GM19023 (cell line): ENCODE results near the gene ERCC6L2.

Experiments
- ATAC-seq: cut with Tn5 transposase; IDR thresholded peaks from one replicate; pipeline ENCODE4 v1.9.1; 2021; ENCODE audit warnings: mild to moderate bottlenecking, moderate library complexity; ENCODE audit not compliant: unreplicated experiment

Gene ERCC6L2

GRCh38 chr9:95910770-95911340 is 35.4 kb downstream of the ERCC6L2 start:
- ATAC-seq, result no peak

DNA sequence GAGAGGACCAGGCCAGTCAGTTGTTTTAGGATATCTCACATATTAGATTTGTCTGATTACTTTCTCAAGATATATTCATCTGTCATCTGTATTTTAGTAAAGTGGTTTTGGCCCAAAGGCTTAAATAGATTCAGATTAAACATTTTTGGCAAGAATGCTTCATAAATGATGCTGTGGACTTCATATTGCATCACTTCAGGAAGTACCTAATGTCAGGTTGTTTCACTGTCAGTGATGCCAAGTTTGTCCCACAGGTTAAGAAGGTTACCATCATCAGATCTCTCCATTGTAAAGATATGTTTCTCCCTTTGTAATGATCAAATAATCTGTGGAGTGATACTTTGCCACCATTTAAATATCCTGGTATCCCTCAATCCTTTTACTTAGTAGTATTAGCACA is 37.3 kb downstream of the ERCC6L2 start:
- no peak for ATAC-seq

DNA sequence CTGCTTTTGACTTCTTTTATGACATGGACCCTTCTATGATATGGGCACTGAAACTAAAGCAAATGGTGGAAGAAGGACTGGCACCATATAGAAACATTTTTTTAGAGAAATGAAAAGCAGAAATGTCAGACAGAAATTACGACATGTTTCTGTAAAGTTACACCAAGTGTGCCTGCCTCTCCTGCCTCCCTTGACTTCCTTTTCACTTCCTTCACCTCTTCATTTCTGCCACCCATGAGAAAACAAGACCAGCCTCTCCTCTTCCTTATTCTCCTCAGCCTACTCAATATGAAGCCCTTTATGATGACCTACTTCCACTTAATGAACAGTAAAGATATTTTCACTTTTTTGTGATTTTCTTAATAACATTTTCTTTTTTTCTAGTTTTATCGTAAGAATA is 44.5 kb downstream of the ERCC6L2 start:
- ATAC-seq, result no peak

- no peak for ATAC-seq
These were observed 48.3 kb downstream of the ERCC6L2 start for GRCh38 chr9:95923794-95924193.

- no peak for ATAC-seq
These were observed 49.5 kb downstream of the ERCC6L2 start for GRCh38 chr9:95924987-95925386.

- no peak for ATAC-seq
These were observed 51.9 kb downstream of the ERCC6L2 start for GRCh38 chr9:95927271-95928004.

DNA sequence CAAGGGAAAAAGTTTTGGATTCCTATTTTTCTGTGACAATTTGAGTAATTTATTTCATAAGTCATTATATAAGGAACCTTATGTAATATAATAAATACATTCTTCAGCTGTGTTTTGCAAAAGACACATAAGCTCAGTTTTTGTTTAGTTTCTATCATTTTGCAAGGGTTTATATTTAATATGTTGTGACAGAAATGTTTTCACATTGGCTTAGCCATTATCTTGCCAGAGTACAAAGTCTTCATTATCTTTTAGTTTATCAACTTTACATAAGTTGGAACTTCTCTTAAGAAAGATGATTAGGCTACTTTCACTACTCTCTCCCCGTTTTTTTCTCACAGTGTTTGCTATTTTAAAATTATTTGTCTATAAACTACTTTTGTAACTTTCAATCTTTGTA is 54.8 kb downstream of the ERCC6L2 start:
- no peak for ATAC-seq

DNA sequence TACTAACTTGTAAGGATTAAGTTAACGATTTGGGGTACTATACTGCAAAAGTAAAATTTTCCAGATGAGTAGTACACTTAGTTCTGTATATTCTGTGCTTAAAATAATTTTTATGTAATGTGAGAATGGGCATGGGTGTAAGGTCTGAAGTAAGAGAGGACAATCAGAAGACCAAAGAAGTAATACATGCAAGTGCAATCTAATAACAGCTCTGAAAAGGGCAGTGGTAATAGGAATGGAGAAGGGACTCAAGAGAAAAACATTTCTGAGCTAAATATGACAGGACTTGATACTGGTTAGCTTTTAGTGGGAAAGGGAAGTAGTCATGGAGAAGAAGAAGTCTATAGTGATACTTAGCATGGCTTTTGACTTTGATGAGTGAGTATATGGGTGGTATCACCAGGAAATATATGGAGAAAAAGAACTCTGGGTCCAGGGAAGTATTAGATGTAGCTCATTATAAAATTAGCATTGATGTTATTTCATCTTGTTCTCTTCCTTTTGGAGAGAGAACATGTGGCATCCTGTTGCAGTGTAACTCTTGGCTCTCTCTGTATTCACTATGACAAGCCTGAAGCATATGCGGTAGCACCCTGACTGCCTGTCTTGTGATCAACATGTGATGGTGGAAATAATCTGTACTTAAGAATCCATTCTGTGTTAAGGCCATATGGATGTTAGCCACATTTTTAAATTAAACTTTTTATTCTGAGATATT is 60.5 kb downstream of the ERCC6L2 start:
- ATAC-seq, result no peak

- no peak for ATAC-seq
These were observed 61.1 kb downstream of the ERCC6L2 start for GRCh38 chr9:95936579-95937075.

GRCh38 chr9:95937131-95937530 is 61.6 kb downstream of the ERCC6L2 start:
- ATAC-seq, result no peak

DNA sequence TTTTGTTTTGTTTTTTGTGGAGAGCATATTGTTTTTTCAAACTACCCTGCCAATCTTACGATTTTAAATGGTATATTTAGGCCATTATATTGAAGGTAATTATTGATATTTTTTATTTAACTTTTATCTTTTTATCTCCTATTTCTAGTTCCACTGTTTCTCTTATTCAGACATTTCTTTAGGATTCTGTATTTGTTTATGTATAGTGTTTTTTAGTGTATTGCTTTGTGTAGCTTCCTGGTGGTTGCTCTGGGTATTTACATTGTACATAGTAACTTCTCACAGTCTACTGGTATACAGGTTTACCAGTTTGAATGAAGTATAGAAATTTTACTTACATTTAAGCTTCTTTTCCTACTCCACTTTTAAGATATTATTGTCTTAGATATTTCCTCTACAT is 63.2 kb downstream of the ERCC6L2 start:
- no peak for ATAC-seq

GRCh38 chr9:95939472-95939871 is 64.0 kb downstream of the ERCC6L2 start:
- no peak for ATAC-seq

- ATAC-seq, result no peak
These were observed 64.8 kb downstream of the ERCC6L2 start for GRCh38 chr9:95940265-95940664.

DNA sequence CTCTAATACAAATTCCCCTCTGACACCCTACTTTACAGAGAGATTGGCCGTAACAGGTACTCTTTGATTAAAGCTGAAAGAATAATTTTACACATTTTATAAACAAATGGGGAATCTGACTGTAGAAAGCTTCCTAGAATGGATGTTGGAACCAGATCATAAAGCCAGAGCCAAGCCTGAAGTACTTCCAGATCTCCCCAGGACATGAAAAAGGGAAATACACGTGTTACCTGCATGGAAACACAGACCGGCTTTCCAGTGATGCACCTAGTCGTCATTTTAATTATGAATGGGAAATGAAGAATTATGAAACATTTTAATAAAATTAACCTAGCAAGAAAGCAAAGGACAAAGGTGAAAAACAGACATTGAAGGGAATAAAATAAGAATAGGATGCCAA is 66.5 kb downstream of the ERCC6L2 start:
- ATAC-seq, result no peak

DNA sequence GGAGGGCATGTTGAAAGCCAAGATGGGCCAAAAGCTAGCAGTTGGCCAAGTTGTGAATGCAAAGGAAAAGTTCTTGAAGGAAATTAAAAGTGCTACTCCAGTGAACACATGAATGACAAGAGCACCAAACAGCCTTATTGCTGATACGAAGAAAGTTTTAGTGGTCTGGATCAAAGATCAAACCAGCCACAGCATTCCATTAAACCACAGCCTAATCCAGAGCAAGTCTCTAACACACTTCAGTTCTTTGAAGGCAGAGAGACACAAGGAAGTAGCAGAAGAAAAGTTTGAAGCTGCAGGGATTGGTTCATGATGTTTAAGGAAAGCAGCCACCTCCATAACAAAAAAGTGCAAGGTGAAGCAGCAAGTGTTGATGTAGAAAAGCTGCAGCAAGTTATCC is 71.6 kb downstream of the ERCC6L2 start:
- no peak for ATAC-seq

DNA sequence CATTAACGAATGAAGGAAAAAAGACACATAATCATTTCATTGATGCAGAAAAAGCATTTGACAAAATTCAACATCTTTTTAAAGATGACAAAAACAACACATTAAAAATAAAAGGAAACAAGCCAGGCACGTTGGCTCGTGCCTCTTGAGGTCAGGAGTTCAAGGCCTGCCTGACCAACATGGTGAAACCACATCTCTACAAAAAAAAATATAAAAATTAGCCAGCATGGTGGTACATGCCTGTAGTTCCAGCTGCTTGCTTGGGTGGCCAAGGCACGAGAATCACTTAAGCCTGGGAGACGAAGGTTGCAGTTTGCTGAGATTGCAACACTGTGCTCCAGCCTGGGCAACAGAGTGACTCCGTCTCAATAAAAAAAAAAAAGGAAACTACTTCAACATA is 77.0 kb downstream of the ERCC6L2 start:
- no peak for ATAC-seq

GRCh38 chr9:95953986-95954385 is 78.5 kb downstream of the ERCC6L2 start:
- no peak for ATAC-seq

DNA sequence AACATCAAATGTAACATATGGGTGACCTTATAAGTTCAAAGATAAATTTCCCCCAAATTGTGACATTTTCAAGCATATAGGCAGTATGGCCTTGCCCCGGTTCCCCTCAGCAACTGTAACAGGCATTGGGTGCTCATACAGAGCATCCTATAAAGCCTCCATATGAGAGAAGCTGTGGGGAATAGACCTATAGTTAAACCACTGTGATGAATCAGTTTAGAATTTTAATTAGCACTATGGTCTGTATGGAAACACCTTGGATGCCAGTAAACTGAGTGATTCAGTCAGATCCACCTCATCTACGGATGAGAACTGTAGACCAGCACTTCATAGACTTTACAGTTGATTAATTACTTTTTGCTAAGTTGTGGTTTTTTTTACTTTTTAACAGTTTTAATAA is 79.4 kb downstream of the ERCC6L2 start:
- ATAC-seq, result no peak

DNA sequence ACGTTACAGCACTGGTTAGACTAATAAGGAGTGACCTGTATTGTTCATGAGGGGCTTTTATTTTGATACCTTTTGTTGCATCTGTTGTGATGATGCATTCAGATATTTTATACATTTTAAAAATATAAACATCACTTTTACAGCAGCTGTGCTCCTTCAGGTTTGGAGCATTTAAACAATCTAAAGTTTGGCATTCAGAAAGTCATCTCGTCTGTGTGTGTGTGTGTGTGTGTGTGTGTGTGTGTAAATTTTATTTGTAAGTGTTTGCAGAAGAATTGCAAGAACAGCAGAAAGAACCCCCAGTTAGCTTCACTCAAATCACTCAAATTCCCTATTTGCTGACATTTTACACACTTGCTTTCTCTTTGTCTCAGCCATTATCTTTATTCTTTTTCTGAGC is 87.4 kb downstream of the ERCC6L2 start:
- no peak for ATAC-seq

DNA sequence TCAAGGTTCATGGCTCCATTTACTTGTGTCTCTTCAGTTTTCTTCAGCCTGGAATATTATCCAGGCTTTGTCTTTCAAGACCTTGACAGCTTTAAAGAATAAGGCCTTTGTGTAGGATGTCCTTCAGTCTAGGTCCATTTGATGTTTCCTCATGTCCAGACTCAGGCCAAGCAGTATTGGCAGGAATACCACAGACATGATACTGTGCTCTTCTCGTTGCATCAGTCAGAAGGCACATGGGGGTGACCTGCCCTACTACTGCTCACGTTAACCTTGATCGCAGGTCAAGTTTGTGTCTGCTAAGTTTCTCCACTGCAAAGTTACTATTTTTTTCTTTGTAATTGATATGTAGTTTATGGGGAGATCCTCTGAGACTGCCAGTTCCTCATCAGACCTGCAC is 88.2 kb downstream of the ERCC6L2 start:
- ATAC-seq, result no peak

DNA sequence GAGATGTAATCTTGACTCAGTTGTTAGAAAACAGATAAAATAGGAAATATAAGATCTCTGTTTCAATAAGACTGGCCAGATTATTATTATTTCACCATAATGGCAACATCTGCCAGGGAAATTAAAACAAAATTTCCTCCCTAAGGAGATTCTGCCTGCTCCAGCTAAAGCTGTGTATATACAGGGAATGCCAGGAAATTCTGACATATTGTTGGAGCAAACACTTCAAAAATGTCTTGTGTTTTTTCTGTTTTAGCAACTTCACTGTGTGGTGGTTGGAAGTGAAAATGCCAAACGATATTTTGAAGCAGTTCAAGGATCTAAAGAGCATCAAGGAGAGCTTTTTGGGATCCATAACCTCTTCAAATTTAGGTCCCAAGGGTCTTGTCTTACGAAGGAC is 90.8 kb downstream of the ERCC6L2 start:
- ATAC-seq, result no peak

DNA sequence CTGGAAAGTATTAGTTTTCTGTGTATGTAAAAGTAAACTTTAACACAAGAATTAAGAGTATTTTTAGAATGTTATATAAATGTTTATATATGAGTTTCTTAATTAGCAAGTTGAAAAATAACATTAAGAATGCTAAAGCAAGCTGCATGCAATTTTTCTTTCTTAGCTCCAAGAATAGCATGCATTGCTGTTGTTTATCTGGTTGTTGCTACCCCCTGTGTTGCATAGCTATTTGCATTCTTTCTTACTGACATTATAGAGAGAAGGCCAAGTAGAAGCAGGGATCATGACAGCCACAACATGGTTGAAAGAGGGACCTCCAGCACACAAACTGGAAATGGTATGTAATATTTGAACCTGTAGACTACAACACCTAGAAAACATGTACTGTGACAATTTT is 94.8 kb downstream of the ERCC6L2 start:
- ATAC-seq, result no peak
